NCI-H446 (cell line): ENCODE data around the gene CCDC63.

Experiments used
- DNase-seq, 2 experiments: peaks; one replicate each; lab custom pipeline; 2025; lab: John Stamatoyannopoulos, UW

The CCDC63 gene

GRCh38 chr12:110885152-110885840 is 38.5 kb downstream of the CCDC63 start:
- no peak for DNase-seq

GRCh38 chr12:110888256-110888991 is 41.6 kb downstream of the CCDC63 start:
- no peak for DNase-seq

GRCh38 chr12:110889361-110889760 is 42.6 kb downstream of the CCDC63 start:
- no peak for DNase-seq

- DNase-seq: no peak
Measured at GRCh38 chr12:110893956-110894355, 47.2 kb downstream of the CCDC63 start.

GRCh38 chr12:110896559-110896958 is 49.8 kb downstream of the CCDC63 start:
- DNase-seq: no peak

GRCh38 chr12:110901401-110901800 is 54.6 kb downstream of the CCDC63 start:
- DNase-seq: no peak

GRCh38 chr12:110903511-110903910 is 56.7 kb downstream of the CCDC63 start:
- no peak for DNase-seq

- no peak for DNase-seq
Measured at GRCh38 chr12:110906083-110906482, 59.3 kb downstream of the CCDC63 start.

GRCh38 chr12:110906516-110906915 is 59.7 kb downstream of the CCDC63 start:
- no peak for DNase-seq

GRCh38 chr12:110906985-110907384 is 60.2 kb downstream of the CCDC63 start:
- DNase-seq: no peak

GRCh38 chr12:110907583-110907982 is 60.8 kb downstream of the CCDC63 start:
- no peak for DNase-seq

- no peak for DNase-seq
Measured at GRCh38 chr12:110908377-110909152, 61.8 kb downstream of the CCDC63 start.

GRCh38 chr12:110912263-110912662 is 65.5 kb downstream of the CCDC63 start:
- DNase-seq: no peak

GRCh38 chr12:110913119-110914056 is 66.6 kb downstream of the CCDC63 start:
- DNase-seq: no peak

GRCh38 chr12:110916295-110916875 is 69.6 kb downstream of the CCDC63 start:
- DNase-seq: no peak

GRCh38 chr12:110917467-110917866 is 70.7 kb downstream of the CCDC63 start:
- DNase-seq: no peak

GRCh38 chr12:110917961-110918360 is 71.2 kb downstream of the CCDC63 start:
- DNase-seq: no peak

- DNase-seq: no peak
Measured at GRCh38 chr12:110919720-110920119, 72.9 kb downstream of the CCDC63 start.

- DNase-seq: no peak
Measured at GRCh38 chr12:110920324-110920910, 73.6 kb downstream of the CCDC63 start, which contains the start of gene MYL2. MYL2 (minus strand) TSS chr12:110920579; CDS start chr12:110920529, 50 bp downstream.

GRCh38 chr12:110921262-110921661 is 74.5 kb downstream of the CCDC63 start:
- DNase-seq: no peak

- DNase-seq: no peak
Measured at GRCh38 chr12:110922652-110923051, 75.9 kb downstream of the CCDC63 start.
